Measurements from ENCODE around the gene PCDH15.

- TF ChIP-seq CTCF (conservative IDR thresholded peaks at IDR 0.05; ENCODE audit: low read depth, low read length) (no peak), EZH2 (IDR thresholded peaks at IDR 0.05; ENCODE audit: borderline replicate concordance, low read depth, low read length, poor library complexity, severe bottlenecking) (no peak)
Measured at GRCh38 chr10:54702583-54703485, 98.2 kb downstream of the PCDH15 start.

All from A673 (cell line).